CD4-positive, alpha-beta T cell treated with Interleukin-4 for 1 hour (primary cell): ENCODE measurements around the gene PON2.
"Not testable (repeated sequence)": the region's sequence is repeated elsewhere in the genome, so short reads cannot be mapped to it uniquely, and the experiment has no call there.

Experiments
- DNase-seq, 2 donors: peaks; one replicate each; pipeline ENCODE4 v3.0.0-alpha.2; 2020 to 2022

Gene PON2

DNA sequence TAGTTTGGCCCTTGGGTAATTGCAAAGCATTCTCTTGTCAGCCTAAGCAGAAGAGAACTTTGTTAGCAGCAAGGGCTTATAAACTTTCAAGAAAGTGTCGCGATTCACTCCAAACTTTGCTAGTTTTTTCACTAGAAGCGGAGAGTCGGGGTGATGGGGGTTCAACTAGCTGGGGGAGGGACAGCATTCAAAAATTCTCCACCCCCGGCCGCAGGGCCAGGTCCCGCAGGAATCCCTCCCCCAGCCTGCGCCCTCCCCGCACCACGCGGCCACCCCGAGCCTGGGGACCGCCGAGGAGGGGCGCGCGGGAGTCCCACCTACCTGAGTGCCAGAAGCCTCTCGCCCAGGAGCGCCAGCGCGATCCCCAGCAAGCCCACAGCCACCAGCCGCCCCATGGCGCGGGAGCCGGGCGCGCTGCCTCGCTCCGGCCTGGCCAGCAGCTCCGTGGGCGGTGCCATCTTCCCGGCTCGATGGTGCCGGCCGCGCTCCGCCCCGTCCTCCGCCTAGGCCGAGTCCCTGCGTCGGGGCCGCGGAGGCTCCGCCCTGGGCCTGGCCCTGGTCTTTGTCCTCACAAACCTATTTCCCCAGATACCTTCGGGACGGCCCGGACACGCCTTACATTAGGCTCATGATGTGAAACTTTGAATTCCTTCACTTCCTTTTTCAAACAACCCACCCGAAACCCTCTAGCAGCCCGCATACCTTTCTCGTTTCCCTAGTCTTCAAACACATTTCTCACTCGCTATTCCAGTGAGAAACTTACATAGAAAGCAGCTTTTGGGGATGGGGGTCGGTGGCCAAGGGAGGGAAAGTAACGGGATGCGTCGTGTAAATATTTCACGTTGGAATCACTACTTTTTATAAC is at the start of gene PON2:
PON2 (minus strand) TSS at position 472 of the 865 bp plus-strand sequence; CDS start at position 395, 77 bp downstream.
- DNase-seq = peak; percentile 43 to 51

GRCh38 chr7:95482424-95482823 is 47.6 kb upstream of the PON2 start:
- no peak for DNase-seq

GRCh38 chr7:95481271-95482165 is 46.7 kb upstream of the PON2 start:
- DNase-seq = no peak

DNA sequence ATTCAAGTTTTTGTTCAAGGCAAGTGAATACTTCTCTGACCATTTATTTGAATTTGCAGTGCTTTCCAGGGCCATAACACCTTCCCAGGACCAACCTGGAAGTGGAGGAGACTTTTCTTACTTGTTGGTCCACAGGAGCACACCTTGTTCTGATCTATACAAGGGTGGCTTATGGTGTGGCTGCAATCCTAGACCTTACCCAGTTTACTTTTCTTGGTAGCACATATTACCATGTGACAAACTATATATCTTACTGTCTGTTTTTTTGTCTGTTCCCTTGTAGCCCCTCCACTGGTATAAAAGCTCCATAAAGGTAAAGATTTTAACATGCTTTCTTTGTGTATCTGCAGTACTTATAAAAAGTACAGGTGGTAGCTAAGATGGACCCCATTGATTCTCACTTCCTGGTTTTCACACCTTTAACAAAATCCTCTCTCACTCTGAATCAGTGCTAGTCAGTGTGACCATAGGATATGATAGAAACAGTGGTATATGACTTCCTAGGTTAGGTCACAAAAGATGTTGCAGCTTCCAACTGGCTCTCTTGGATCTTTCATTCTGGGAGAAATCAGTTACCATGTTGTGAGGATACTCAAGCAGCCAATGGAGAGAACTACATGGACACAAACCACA is 45.3 kb upstream of the PON2 start:
- DNase-seq = no peak

DNA sequence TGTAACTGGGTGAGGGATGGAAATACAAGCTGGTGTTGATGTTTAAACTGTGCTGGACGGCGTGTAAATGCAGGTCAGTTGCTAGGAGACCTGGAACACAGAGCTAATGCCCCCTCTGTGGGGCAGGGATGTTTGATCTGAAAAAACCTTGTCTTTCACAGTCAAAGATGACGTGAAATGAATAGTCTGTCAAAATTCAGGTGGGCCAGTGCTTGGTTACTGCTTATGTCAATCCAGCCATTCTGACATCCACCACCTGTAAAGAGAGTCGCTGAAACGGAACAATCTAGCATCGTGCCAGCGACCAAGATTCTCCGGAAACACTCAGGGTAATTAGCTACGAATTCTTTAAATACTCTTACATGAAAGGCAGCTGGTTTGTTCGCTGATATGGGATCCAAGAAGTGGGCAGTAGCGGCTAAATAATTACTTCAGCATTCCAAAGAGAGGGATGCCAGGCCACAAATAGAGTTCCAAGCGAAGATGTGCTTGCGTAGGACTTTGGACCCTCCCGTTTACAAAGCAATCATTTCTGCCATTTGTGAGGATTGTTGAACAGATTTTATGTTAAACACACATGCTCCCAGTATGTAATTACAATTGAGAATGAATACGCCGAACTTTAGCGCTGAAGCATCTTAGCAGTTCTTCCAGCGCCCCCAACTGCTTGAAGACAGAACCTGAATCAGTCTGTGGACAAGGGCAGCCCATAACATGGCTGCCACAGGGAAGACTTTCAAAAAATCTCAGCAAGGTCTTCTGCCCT is 43.6 kb upstream of the PON2 start:
- no peak for DNase-seq

GRCh38 chr7:95476904-95477594 is 42.2 kb upstream of the PON2 start:
- DNase-seq = peak; percentile 56 to 61

GRCh38 chr7:95476072-95476847 is 41.4 kb upstream of the PON2 start:
- no peak for DNase-seq

DNA sequence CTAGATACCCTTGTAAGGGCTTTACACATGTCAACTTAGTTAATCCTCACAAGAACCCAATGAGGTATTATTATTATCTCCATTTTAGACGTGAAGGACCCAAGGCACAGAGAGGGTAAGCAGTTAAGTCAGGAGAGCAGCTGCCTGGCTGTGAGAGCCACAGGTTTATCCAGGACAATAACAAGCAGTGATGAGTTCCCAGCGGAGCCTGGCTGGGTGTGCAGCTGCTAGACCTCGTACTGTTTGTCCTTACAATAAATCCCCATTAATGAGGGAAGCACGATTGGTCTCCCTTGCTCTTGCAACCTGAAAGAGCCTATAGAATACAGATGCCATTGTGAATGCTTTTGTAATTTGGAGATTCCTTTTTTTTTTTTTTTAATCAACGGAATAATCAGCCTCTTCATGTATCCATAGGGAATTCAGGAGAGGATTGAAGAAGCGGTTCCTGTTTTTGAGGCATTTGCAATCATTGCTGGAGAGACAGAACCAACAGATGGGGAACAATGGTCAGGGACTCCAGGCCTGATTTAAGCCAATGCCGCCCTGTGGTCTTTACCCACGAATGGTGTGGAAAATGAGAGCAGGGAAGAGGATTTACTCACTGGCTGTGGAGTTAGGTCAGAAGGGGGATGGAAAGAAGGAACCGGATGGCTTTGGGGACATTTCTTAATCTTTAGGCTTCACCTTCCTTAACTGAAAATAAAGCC is 38.6 kb upstream of the PON2 start:
- DNase-seq = no peak

GRCh38 chr7:95472581-95473161 is 37.8 kb upstream of the PON2 start:
- no peak for DNase-seq

GRCh38 chr7:95471071-95471470 is 36.2 kb upstream of the PON2 start:
- DNase-seq = no peak

GRCh38 chr7:95470452-95470851 is 35.6 kb upstream of the PON2 start:
- no peak for DNase-seq

DNA sequence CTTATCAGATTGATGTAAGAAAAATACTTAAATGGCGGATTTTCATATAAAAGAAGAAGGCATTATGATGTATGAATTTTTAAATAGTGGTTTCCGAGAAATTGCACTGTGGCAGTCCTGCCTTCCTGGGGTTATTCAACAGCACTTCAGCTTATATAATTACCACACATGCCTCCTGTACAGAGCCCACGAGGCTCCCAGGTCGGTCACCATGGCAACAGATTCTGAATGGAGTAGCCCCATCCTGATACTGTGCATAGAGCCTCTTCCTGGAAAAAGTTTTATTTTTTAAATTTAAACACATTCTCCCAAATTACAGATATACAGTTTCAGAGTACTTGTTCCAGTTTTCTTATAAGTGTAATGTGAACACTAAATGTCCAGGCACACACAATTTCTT is 35.0 kb upstream of the PON2 start:
- DNase-seq = no peak

DNA sequence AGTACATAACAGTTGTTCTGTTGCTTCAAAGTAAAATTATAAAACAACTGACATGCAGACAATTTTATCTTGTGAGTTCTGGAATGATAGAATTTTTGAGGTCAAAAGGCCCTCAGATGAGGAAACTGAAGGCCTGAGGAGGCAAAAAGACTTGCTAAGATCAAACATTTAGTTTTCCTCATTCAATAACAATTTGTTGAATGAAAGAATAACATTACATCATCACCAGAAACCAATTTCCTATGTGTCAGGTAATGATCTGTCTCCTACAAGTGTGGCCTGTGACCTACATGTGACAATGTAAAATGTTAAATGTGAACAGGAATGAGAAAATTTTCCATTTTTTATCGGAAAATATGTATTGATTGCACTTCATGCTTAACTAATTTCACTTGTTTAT is 34.4 kb upstream of the PON2 start:
- DNase-seq = no peak

DNA sequence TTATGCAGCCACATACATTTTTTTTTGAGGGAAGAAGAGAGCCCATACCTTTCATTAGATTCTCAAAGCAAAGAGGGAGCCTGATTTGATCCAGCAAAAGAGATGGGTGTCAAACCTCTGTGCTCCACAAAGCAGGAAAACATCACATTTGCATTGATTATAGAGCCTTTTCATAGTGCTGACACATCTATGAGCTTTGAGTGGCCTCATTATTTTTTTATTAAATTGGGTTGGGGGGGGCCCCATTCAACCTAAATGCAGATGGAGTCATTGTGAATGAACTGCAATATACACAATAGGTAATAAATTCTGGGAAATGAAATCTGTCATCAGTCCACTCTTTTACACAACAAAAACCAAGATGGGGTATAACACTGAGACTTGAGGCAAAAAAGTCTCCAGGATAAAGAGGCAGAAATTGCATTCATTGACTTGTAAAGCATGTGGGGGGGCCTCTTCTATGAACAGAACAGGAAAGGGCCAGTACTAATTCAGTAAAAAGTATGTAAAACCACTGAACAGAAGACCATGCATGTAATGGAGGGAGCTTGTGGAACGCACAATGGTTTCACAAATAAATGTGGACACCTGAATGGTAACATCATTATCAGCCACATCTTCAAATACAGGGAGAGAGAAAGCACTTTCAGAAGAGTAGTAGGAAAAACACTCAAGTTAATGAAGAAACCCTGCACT is 33.2 kb upstream of the PON2 start:
- no peak for DNase-seq

GRCh38 chr7:95460653-95461052 is 25.8 kb upstream of the PON2 start:
- DNase-seq = not testable (repeated sequence)

GRCh38 chr7:95457947-95458346 is 23.1 kb upstream of the PON2 start:
- DNase-seq = no peak

DNA sequence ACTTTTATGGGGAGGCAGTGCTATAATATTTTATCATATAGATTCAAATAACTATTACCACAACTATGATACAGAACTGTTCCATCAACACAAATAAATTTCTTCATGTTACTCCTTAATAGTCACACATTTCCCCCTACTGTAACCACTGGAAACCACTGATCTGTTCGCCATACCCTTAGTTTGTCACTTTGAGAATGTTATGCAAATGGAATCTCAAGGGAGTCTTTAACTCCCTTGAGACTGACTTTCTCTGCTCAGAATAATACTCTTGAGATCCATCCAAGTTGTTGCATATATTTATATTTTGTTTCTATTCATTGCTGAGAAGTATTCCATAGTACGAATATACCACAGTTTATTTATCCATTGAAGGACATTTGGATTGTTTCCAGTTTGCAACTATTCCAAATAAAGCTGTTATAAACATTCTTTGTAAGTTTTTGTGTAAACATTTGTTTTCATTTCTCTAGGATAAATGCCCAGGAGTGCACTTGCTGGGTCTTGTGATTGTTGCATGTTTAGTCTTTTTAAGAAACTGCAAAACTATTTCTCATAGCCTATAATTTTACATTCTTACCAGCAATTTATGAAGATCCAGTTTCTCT is 19.7 kb upstream of the PON2 start:
- DNase-seq = no peak

GRCh38 chr7:95446618-95447017 is 11.8 kb upstream of the PON2 start:
- no peak for DNase-seq

GRCh38 chr7:95444796-95445195 is 10.0 kb upstream of the PON2 start:
- DNase-seq = no peak
